Activated naive CD4-positive, alpha-beta T cell treated with anti-CD3 and anti-CD28 coated beads, Interleukin-2, amount 10 ng/mL, durations not matched to agents 5 hours and 36 hours (primary cell): Measurements from ENCODE around the gene CT55. TPM values are rescaled to one million over a fixed set of nuclear protein-coding genes. Genes with fewer than 3 reads are reported as not detected.

Experiments
- total RNA-seq, 2 experiments: library from RNA; stranded (reverse); gene quantifications; one replicate each; pipeline ENCODE4 v1.2.3, GENCODE V29; 2021

The CT55 gene
- total RNA-seq: not detected

DNA sequence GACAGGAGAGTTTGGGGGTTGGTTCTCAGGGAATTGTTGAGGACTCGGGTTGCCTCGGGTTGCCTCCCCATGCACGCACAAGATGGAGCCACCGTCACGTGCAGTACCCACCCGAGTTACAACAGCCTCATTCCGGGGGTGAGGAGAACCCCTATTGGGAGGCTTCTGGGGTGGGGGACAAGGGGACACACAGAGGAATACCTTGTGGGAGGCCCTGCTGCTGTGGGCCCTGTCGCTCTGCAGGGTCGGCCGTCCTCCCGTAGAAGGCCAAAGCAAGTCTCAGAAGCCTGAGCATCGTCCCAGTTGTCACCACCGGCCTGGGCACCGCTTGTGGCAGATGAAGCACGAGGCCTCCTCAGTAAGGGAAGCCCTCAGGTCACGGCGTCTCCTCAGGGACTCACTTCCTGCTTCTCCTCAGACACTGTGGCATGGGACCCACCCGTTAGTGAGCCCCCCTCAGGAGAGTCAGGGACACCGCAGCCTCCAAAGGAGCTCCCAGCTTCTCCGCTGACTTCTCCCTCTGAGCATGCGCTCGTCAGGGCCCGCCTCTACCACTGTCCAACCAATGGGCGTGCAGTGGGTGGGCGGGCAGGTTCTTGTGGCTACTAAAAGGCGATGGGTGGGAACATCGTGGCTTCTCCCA is at the start of gene CT55:
TSS of gene CT55 (minus strand) at position 522 of the 643 bp plus-strand sequence. CDS start at position 295, 227 bp downstream.

DNA sequence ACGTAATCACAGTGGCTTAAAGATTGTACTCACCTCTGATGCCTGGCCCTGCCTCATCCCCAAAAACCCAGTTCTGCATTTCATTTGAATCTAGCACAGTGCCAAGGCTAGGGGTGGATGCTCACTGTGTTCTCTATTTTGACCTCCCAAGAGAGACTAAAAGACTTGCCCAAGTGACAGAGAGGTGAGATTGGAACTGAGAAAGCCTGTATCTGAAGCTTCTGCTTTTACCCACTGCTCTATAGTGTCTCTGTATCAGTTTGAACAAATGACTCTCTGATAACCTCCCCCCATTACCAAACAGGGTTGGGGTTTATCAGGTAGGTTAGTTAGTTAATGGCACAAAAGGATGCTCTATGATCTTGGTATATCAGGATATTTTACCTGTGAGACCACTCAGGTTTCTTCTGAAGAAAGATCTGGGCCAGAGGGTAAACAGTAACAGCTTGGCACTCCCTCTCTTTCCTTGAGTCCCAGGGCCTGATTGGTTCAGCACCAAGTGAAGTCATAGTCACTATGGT is 51.1 kb downstream of the CT55 start, which contains the start of gene ETDB:
TSS of gene ETDB (minus strand) at position 471 of the 521 bp plus-strand sequence. CDS start 1,265 bp downstream, outside the sequence.

Other genes with a start within 250 kb of the CT55 start
- under 1 TPM in 1 of 2 experiments, not detected in 1; 0.24 TPM for gene SMIM10, start 180.4 kb downstream of the CT55 start, total RNA-seq
- under 1 TPM; 0.48 to 0.58 TPM for gene RTL8B, start 148.9 kb downstream of the CT55 start, total RNA-seq
- 10 to 100 TPM; 22.2 to 24.9 TPM for gene RTL8C, start 139.0 kb downstream of the CT55 start, total RNA-seq
- 10 to 100 TPM; 14.1 to 14.5 TPM for gene RTL8A, start 119.3 kb downstream of the CT55 start, total RNA-seq
- under 1 TPM; 0.07 to 0.23 TPM for gene SMIM10L2B, start 72.7 kb downstream of the CT55 start, total RNA-seq
- not detected for gene ETDB, start 50.9 kb downstream of the CT55 start, total RNA-seq
- not detected for gene ETDA, start 80.7 kb upstream of the CT55 start, total RNA-seq
- not detected for gene ETDC, start 138.1 kb upstream of the CT55 start, total RNA-seq
- gene ZNF75D, start 172.7 kb upstream of the CT55 start, total RNA-seq: 10 to 100 TPM; 11.4 to 12.6 TPM
- gene ZNF449, start 173.4 kb upstream of the CT55 start, total RNA-seq: 1 to 10 TPM; 4.3 to 5.1 TPM